ENCODE results near the gene YRDC.

YRDC gene

DNA sequence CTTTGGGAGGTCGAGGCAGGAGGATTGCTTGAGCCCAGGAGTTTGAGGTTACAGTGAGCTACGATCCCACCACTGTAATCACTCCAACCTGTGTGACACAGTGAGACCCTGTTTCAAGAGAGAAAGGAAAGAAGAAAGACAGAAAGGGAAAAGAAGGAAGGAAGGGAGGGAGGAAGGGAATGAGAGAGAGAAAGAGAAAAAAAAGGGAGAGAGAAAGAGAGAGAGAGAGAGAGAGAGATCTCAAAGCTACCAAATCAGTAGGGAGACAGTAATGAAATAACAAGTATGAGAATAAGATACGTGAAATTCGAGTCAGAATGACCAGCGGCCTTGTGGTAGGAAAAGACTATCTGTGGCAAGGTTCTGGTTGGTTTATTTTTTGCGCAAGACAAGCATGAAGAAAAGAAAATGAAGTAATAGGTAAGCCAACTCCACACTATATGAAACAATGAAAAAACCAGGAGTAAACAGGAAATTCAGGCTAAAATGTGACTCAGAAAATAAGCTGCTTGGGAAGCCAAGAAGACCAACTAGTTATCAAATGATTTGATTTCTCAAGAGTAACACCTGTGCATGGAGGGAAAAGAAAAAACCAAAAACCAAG is 42.4 kb upstream of the YRDC start:
- H3K27ac Mint-ChIP-seq, result no peak overlapping the region
- H3K4me1 Mint-ChIP-seq, result peaks cover 4% of the 10 kb centered on the region

GRCh38 chr1:37849480-37849879 is 41.5 kb upstream of the YRDC start:
- Mint-ChIP-seq H3K36me3 (ENCODE audit: low read depth) (peaks cover 19% of the 10 kb centered on the region), H3K4me3 (no peak overlapping the region), H3K27me3 (ENCODE audit: low read depth, poor library complexity) (no peaks in the 10 kb centered on the region), H3K4me1 (no peaks in the 10 kb centered on the region), H3K27ac (no peak overlapping the region), H3K9me3 (no peaks in the 10 kb centered on the region)
- DNase-seq, result no peak
- TF ChIP-seq, protein P1, sequence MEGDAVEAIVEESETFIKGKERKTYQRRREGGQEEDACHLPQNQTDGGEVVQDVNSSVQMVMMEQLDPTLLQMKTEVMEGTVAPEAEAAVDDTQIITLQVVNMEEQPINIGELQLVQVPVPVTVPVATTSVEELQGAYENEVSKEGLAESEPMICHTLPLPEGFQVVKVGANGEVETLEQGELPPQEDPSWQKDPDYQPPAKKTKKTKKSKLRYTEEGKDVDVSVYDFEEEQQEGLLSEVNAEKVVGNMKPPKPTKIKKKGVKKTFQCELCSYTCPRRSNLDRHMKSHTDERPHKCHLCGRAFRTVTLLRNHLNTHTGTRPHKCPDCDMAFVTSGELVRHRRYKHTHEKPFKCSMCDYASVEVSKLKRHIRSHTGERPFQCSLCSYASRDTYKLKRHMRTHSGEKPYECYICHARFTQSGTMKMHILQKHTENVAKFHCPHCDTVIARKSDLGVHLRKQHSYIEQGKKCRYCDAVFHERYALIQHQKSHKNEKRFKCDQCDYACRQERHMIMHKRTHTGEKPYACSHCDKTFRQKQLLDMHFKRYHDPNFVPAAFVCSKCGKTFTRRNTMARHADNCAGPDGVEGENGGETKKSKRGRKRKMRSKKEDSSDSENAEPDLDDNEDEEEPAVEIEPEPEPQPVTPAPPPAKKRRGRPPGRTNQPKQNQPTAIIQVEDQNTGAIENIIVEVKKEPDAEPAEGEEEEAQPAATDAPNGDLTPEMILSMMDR (IDR thresholded peaks at IDR 0.05), result no peak

More for the DNA sequence above, 42.4 kb upstream of the YRDC start:
- Mint-ChIP-seq H3K9me3 (no peaks in the 10 kb centered on the region), H3K36me3 (ENCODE audit: low read depth) (peaks cover 21% of the 10 kb centered on the region), H3K4me3 (no peak overlapping the region), H3K27me3 (ENCODE audit: low read depth, poor library complexity) (no peaks in the 10 kb centered on the region)
- TF ChIP-seq, protein P1 (IDR thresholded peaks at IDR 0.05), result no peak
- DNase-seq, result no peak

- Mint-ChIP-seq H3K4me3 (no peak overlapping the region), H3K4me1 (no peaks in the 10 kb centered on the region), H3K36me3 (ENCODE audit: low read depth) (peaks cover 5% of the 10 kb centered on the region), H3K27ac (peak overlapping the region; percentile 47), H3K27me3 (ENCODE audit: low read depth, poor library complexity) (no peaks in the 10 kb centered on the region), H3K9me3 (no peaks in the 10 kb centered on the region)
- TF ChIP-seq, protein P1 (IDR thresholded peaks at IDR 0.05), result no peak
- DNase-seq, result no peak
These were observed 38.8 kb upstream of the YRDC start for GRCh38 chr1:37846647-37847339.

DNA sequence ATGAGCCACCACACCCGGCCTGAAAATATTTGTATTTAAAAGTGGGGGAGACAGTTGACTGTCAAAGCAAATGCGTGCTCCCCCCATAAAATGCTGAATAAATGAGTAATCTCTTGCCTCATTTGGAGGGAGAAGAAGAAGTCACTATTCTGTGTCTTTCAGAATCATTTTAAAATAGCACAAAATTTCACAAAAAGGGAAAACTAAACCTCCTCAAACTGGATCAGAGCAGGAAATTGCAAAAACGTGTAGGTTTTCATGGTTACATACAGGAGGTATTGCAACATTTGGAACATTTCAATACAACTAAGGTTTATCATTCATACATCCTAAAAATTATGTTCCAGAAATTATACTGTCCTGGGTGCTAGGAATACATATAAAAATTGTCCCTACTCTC is 37.8 kb upstream of the YRDC start:
- Mint-ChIP-seq H3K27me3 (ENCODE audit: low read depth, poor library complexity) (no peaks in the 10 kb centered on the region), H3K9me3 (no peaks in the 10 kb centered on the region), H3K4me1 (no peaks in the 10 kb centered on the region), H3K27ac (no peak overlapping the region), H3K36me3 (ENCODE audit: low read depth) (peaks cover 5% of the 10 kb centered on the region), H3K4me3 (no peak overlapping the region)
- TF ChIP-seq, protein P1 (IDR thresholded peaks at IDR 0.05), result no peak
- no peak for DNase-seq

DNA sequence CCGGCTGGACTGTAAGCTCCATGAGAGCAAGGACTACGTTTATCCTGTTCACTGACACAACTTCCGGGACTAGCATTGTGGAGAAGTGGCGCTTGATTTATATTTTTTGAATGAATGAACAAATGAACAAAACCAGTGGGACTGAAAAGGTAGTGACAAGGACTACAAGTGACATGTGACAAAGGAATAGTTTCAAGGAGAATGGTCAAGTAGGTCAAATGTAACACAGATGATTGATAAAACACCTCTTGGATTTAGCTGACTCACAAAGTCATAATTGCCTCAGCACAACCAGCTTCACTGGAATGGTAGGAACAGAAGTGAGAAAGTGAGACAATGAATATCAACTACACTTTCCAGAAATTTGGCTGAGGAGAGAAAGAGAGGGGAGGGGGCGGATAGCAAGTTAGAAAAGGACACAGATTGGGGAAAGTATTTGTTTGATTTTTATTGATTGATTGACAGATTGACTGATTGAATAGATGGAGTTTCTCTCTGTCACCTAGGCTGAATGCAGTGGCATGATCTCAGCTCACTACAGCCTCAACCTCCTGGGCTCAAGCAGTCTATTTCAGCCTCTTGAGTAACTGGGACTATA is 37.1 kb upstream of the YRDC start:
- H3K4me3 Mint-ChIP-seq, result no peak overlapping the region
- H3K36me3 Mint-ChIP-seq (ENCODE audit: low read depth), result peaks cover 5% of the 10 kb centered on the region
- no peaks in the 10 kb centered on the region for H3K4me1 Mint-ChIP-seq
- TF ChIP-seq, protein P1 (IDR thresholded peaks at IDR 0.05), result no peak
- H3K27me3 Mint-ChIP-seq (ENCODE audit: low read depth, poor library complexity), result no peaks in the 10 kb centered on the region
- H3K27ac Mint-ChIP-seq, result peak overlapping the region; percentile 11
- no peak for DNase-seq
- no peaks in the 10 kb centered on the region for H3K9me3 Mint-ChIP-seq
